Neutrophil (primary cell): ENCODE data around the gene ZNF773.
A peak's percentile ranks its signal among the peaks of the same experiment; 100 is the strongest.
"Not testable (repeated sequence)": the region's sequence is repeated elsewhere in the genome, so short reads cannot be mapped to it uniquely, and the experiment has no call there.

Experiments
- H3K27ac ChIP-seq: fragments of 200-600 bp; sonication (generic); 2 replicates; pipeline ENCODE4 v1.5.1; 2016; ENCODE audit warnings: mild to moderate bottlenecking, moderate library complexity
- H3K27me3 ChIP-seq: fragments of 200-600 bp; sonication (generic); 2 replicates; pipeline ENCODE4 v1.6.0; 2016; ENCODE audit warnings: mild to moderate bottlenecking
- H3K36me3 ChIP-seq: fragments of 200-600 bp; sonication (generic); 2 replicates; pipeline ENCODE4 v1.5.1; 2017
- H3K4me1 ChIP-seq, 2 experiments: fragments of 200-600 bp in 1 of 2; sonication (generic) in 1 of 2; 1 replicate in 1 of 2; 2 replicates in 1 of 2; pipeline versions ENCODE4 v1.5.1 to v1.6.1; 2013 to 2016; ENCODE audit warnings: low read depth in 1 of 2, low read length in 1 of 2, mild to moderate bottlenecking in 1 of 2, moderate library complexity in 1 of 2; ENCODE audit not compliant: control insufficient read depth in 1 of 2, insufficient read depth in 1 of 2
- H3K4me3 ChIP-seq, 2 experiments: fragments of 200-600 bp in 1 of 2; sonication (generic) in 1 of 2; 1 replicate in 1 of 2; 2 replicates in 1 of 2; pipeline ENCODE4 v1.5.1; 2013 to 2016; ENCODE audit warnings: low read depth in 1 of 2, low read length in 1 of 2, mild to moderate bottlenecking in 1 of 2, moderate library complexity in 1 of 2
- H3K9me3 ChIP-seq: fragments of 200-600 bp; sonication (generic); 2 replicates; pipeline ENCODE4 v1.5.1; 2016
- TF ChIP-seq, protein P1 (sequence below): fragments of 200-600 bp; sonication (generic); IDR thresholded peaks from 2 replicates; pipeline ENCODE4 v1.5.1; 2016; ENCODE audit warnings: antibody characterized with exemption

The ZNF773 gene

GRCh38 chr19:57512845-57513244 lies 13.1 kb downstream of the ZNF773 start:
- no peaks in the 10 kb centered on the region for H3K36me3 ChIP-seq
- H3K27me3 ChIP-seq: no peaks in the 10 kb centered on the region
- H3K4me1 ChIP-seq: no peaks in the 10 kb centered on the region
- TF ChIP-seq, protein P1, sequence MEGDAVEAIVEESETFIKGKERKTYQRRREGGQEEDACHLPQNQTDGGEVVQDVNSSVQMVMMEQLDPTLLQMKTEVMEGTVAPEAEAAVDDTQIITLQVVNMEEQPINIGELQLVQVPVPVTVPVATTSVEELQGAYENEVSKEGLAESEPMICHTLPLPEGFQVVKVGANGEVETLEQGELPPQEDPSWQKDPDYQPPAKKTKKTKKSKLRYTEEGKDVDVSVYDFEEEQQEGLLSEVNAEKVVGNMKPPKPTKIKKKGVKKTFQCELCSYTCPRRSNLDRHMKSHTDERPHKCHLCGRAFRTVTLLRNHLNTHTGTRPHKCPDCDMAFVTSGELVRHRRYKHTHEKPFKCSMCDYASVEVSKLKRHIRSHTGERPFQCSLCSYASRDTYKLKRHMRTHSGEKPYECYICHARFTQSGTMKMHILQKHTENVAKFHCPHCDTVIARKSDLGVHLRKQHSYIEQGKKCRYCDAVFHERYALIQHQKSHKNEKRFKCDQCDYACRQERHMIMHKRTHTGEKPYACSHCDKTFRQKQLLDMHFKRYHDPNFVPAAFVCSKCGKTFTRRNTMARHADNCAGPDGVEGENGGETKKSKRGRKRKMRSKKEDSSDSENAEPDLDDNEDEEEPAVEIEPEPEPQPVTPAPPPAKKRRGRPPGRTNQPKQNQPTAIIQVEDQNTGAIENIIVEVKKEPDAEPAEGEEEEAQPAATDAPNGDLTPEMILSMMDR: no peak
- H3K9me3 ChIP-seq: peaks cover 21% of the 10 kb centered on the region
- no peak overlapping the region for H3K4me3 ChIP-seq
- H3K27ac ChIP-seq: no peak overlapping the region

DNA sequence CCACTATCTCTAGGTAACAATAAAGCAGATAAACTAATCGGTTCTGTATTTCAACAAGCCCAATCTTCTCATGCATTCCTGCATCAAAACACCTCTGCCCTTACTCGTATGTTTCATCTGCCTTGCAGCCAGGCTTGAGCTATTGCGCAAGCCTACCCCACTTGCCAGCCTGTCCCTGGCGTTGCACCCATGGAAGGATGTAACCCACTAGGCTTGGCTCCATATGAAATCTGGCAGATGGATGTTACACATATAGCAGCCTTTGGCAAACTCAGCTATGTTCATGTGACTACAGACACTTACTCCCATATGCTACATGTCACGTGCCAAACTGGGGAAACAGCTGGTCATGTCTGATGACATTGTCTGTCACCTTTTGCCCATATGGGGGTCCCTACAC lies 15.5 kb downstream of the ZNF773 start:
- no peaks in the 10 kb centered on the region for H3K36me3 ChIP-seq
- no peaks in the 10 kb centered on the region for H3K27me3 ChIP-seq
- peaks cover 22% of the 10 kb centered on the region for H3K9me3 ChIP-seq
- no peak overlapping the region for H3K27ac ChIP-seq
- H3K4me3 ChIP-seq: no peak overlapping the region
- no peaks in the 10 kb centered on the region for H3K4me1 ChIP-seq
- TF ChIP-seq, protein P1: no peak

- H3K9me3 ChIP-seq: peaks cover 15% of the 10 kb centered on the region
- H3K27me3 ChIP-seq, H3K36me3 ChIP-seq, H3K27ac ChIP-seq, H3K4me1 ChIP-seq, H3K4me3 ChIP-seq: not testable (repeated sequence)
Measured at GRCh38 chr19:57518021-57518420, 18.3 kb downstream of the ZNF773 start.

GRCh38 chr19:57527136-57527881 lies 27.6 kb downstream of the ZNF773 start, which contains the start of gene ZNF549:
ZNF549 (plus strand) TSS chr19:57527356; CDS start chr19:57527574, 218 bp downstream.
- Histone ChIP-seq H3K4me3 (peak within 1 kb of the TSS; percentile 63 to 65), H3K27ac (no peak within 1 kb of the TSS), H3K27me3 (no peaks in the 10 kb centered on the region), H3K9me3 (peaks cover 5% of the 10 kb centered on the region), H3K4me1 (peaks cover 7% of the 10 kb centered on the region in 2 experiments), H3K36me3 (no peaks in the 10 kb centered on the region)
- TF ChIP-seq, protein P1: no peak

- peaks cover 73% of the 10 kb centered on the region for H3K9me3 ChIP-seq
- H3K4me1 ChIP-seq: no peaks in the 10 kb centered on the region
- H3K4me3 ChIP-seq: no peak overlapping the region
- no peak overlapping the region for H3K27ac ChIP-seq
- no peaks in the 10 kb centered on the region for H3K27me3 ChIP-seq
- peaks cover 8% of the 10 kb centered on the region for H3K36me3 ChIP-seq
- TF ChIP-seq, protein P1: no peak
Measured at GRCh38 chr19:57537953-57538547, 38.3 kb downstream of the ZNF773 start.

GRCh38 chr19:57546513-57546912 lies 46.8 kb downstream of the ZNF773 start:
- Histone ChIP-seq H3K4me1 (no peaks in the 10 kb centered on the region), H3K36me3 (peaks cover 17% of the 10 kb centered on the region), H3K4me3 (no peak overlapping the region), H3K27ac (no peak overlapping the region), H3K9me3 (peaks cover 48% of the 10 kb centered on the region), H3K27me3 (no peaks in the 10 kb centered on the region)
- TF ChIP-seq, protein P1: no peak
